ENCODE data around the gene POTEI.
"Not testable (repeated sequence)": the region's sequence is repeated elsewhere in the genome, so short reads cannot be mapped to it uniquely, and the experiment has no call there.

POTEI gene

GRCh38 chr2:130454712-130455083, 54.4 kb downstream of the POTEI start:
- not testable (repeated sequence) for DNase-seq

GRCh38 chr2:130453955-130454711, 55.0 kb downstream of the POTEI start:
- DNase-seq: not testable (repeated sequence)

GRCh38 chr2:130452897-130453296, 56.2 kb downstream of the POTEI start:
- DNase-seq: not testable (repeated sequence)

GRCh38 chr2:130451823-130452222, 57.3 kb downstream of the POTEI start:
- DNase-seq: not testable (repeated sequence)

- not testable (repeated sequence) for DNase-seq
These were observed 57.9 kb downstream of the POTEI start for GRCh38 chr2:130451278-130451677.

- DNase-seq: not testable (repeated sequence)
These were observed 58.8 kb downstream of the POTEI start for GRCh38 chr2:130450366-130450765.

- DNase-seq: peak; percentile 54
These were observed 81.5 kb downstream of the POTEI start for GRCh38 chr2:130427631-130428030.

GRCh38 chr2:130418845-130419244, 90.3 kb downstream of the POTEI start:
- not testable (repeated sequence) for DNase-seq

- DNase-seq: not testable (repeated sequence)
These were observed 92.4 kb downstream of the POTEI start for GRCh38 chr2:130416693-130417092.

All from midbrain (tissue), 1 donor.